ENCODE measurements around the gene PSD4.

Gene PSD4

GRCh38 chr2:113173542-113174375, at the start of gene PSD4:
TSS of gene PSD4 (plus strand) at chr2:113173971. CDS start at chr2:113182457, 8,486 bp downstream.
- peak; percentile 66 to 75 for DNase-seq (ENCODE audit: low read depth in 1 of 2, low spot score in 1 of 2)

DNA sequence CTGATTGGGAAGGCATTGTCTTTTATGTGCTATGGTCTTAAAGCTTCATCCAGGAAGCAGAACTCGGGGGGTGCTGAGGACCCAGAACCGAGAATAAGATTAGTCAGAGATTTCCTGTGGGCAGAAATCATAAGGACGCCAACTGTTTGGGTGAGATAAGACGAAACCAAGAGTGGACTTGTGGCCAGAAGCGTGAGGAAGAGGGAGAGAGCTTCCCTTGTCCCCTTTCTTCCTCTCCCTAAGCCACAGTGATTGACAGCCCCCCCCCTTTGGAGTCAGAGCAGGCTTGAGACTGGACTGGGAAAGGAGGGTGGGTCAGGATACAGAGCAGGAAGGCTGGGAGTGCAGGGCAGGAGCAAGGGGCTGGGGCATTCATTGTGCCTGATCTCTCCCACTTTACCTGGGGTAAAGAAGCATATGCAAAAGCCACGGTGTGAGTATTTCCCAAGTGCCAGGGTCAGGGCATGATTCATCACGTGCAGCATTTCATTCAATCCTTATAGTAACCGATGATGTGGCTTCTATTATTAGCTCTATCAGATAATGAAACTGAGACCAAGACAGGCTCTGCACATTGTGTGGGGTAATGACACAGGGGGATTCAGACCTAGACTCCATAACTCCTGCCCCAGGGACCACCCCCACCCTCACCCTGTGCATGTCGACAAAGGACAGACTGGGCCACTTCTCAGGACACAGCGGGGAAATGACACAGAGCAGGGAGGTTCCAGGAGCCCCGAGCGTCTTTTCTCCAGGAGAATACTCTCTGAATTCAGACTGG, 49.4 kb upstream of the PSD4 start:
- DNase-seq (ENCODE audit: low read depth in 1 of 2, low spot score in 1 of 2) = no peak

- no peak for DNase-seq (ENCODE audit: low read depth in 1 of 2, low spot score in 1 of 2)
Observed at GRCh38 chr2:113124984-113125855, 48.6 kb upstream of the PSD4 start.

GRCh38 chr2:113126845-113127645, 46.7 kb upstream of the PSD4 start, which contains the start of gene IL1RN:
TSS of gene IL1RN (plus strand) at chr2:113127598. CDS start at chr2:113127625, 27 bp downstream.
- DNase-seq (ENCODE audit: low read depth in 1 of 2, low spot score in 1 of 2) = no peak

GRCh38 chr2:113127646-113128570, 45.9 kb upstream of the PSD4 start:
- no peak for DNase-seq (ENCODE audit: low read depth in 1 of 2, low spot score in 1 of 2)

DNA sequence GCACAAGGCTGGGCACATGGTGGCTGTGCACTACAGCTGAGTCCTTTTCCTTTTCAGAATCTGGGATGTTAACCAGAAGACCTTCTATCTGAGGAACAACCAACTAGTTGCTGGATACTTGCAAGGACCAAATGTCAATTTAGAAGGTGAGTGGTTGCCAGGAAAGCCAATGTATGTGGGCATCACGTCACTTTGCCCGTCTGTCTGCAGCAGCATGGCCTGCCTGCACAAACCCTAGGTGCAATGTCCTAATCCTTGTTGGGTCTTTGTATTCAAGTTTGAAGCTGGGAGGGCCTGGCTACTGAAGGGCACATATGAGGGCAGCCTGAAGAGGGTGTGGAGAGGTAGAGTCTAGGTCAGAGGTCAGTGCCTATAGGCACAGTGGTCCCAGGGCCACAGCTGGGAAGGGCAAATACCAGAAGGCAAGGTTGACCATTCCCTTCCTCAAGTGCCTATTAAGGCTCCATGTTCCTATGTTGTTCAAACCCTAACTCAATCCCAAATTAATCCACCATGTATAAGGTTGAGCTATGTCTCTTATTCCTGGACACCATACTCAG, 44.2 kb upstream of the PSD4 start:
- DNase-seq (ENCODE audit: low read depth in 1 of 2, low spot score in 1 of 2) = no peak

DNA sequence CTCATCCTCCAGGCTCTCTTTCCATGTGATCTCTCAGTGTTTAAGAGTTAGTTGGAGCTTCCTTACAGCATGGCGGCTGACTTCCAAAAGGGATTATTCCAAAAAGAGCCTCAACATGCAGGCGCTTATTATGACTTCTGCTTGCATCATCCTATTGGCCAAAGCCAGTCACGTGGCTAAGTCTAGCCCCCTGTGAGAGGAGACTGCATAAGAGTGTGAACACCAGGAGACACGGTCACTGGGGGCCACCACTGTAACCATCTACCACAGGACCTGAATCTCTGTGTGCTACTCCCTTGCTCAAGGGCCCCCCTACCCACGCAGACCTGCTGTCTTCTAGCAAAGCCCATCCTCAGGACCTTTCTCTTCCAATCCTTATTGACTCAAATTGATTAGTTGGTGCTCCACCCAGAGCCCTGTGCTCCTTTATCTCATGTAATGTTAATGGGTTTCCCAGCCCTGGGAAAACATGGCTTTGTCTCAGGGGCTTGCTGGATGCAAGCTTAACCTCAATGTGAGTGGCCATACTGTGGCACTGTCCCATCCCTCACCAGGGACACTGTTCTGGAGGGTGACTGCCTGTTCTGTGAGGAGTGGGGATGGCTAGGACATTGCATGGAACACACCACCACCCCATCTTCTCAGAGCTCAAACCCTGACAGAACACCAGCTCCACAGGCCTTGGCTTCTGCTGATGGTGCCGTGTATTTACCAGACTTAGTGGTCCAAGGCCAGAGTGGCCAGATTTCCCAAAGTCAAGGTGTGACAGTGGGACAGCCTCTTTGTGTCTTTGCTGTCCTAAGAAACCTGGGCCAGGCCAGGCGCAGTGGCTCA, 42.2 kb upstream of the PSD4 start:
- no peak for DNase-seq (ENCODE audit: low read depth in 1 of 2, low spot score in 1 of 2)

- no peak for DNase-seq (ENCODE audit: low read depth in 1 of 2, low spot score in 1 of 2)
Observed at GRCh38 chr2:113132414-113133021, 41.3 kb upstream of the PSD4 start.

GRCh38 chr2:113133704-113134598, 39.8 kb upstream of the PSD4 start:
- DNase-seq (ENCODE audit: low read depth in 1 of 2, low spot score in 1 of 2) = no peak

GRCh38 chr2:113134717-113135116, 39.1 kb upstream of the PSD4 start:
- no peak for DNase-seq (ENCODE audit: low read depth in 1 of 2, low spot score in 1 of 2)

DNA sequence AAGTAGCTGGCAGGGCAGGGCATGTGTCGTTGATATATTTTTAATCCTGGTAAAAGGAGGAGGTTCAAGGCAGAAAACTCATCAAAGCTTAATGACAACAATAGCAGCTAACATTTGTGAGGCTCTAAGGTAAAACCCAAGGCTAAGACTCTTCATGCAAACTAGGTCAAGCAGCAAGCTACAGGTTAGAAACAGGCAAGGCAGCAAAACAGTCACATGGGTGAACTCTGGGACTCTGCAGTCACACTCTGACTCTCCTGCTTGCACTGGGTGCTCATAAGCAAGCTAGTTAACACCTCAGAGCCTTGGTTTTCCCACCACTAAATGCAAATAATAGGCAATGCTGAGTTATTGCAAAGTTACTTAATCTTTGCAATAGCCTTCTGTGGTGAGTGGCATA, 38.5 kb upstream of the PSD4 start:
- DNase-seq (ENCODE audit: low read depth in 1 of 2, low spot score in 1 of 2) = no peak

DNA sequence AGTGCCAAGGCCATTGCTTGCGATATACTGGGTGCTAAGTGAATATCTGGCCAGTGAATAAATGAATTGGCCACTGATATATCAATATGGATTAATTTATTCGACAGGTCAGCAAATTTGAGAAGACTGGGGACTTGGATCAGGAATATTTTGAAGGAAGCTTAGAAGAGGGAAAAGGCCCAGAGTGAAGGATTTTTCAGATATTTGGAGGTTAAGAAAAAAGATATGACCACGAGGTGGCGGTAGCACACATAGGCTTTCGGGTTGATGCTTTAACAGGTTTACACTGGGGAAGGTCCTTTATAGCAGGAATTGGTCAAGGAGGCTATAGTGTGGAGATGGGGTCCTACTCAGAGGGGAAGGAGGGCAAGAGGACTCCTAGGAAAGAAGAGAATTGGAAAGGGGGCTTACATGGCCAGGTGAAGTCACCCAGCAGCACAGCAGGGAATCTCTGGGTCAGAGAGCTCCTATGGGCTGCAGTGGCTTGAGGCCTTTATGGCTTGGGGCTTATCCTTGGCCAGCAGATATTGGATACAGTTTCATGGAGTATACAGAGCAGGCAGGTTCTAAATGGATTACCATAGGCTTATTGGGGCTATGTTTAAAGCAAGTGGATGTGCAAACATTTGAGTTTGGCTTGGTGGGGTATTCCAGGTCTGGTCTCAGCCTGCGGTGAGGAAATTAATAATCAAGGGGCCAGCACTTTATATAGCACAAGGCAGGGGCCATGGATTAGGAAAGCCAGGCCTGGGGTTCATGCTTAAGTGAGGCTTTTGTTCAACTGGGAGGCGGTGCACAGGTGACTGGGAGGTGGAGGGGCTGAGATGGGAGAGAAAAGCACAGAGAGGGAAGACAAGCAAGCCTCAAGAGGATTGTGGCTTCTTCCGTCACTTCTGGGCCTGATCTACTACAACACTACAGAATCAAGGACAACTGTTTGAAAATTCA, 36.7 kb upstream of the PSD4 start:
- DNase-seq (ENCODE audit: low read depth in 1 of 2, low spot score in 1 of 2) = no peak

GRCh38 chr2:113137827-113138226, 35.9 kb upstream of the PSD4 start:
- DNase-seq (ENCODE audit: low read depth in 1 of 2, low spot score in 1 of 2) = no peak

GRCh38 chr2:113138428-113139322, 35.1 kb upstream of the PSD4 start:
- peak in 1 of 2 donors; percentile 23 for DNase-seq (ENCODE audit: low read depth in 1 of 2, low spot score in 1 of 2)

DNA sequence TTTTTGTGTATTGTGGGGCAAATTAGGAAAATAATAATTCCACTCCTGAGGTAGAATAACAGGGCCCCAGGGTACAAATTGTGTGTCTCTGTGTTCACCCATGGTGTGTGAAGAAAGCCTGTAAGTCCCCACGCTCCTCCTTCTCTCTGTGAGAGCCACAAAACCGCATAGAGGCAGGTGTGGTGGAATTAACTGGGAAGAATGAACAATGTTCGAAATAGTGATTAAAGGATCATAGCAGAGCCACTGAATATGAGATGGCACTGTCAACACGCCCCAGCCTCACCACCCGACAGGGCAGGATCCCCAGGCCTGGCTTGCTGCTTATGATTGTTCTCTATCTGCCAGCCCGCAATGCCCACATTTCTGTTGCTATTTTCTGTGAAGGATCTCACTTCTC, 32.3 kb upstream of the PSD4 start:
- no peak for DNase-seq (ENCODE audit: low read depth in 1 of 2, low spot score in 1 of 2)

Data from stimulated activated CD4-positive, alpha-beta T cell treated with anti-CD3 and anti-CD28 coated beads, Interleukin-15, amount 100 ng/mL, for 1 hour (primary cell).